ENCODE results near the gene CRYBG3. TPM values are rescaled to one million over a fixed set of nuclear protein-coding genes. Genes with fewer than 3 reads are reported as not detected.
"Not testable (repeated sequence)": the region's sequence is repeated elsewhere in the genome, so short reads cannot be mapped to it uniquely, and the experiment has no call there.

The CRYBG3 gene
- total and polyA plus RNA-seq, 2 experiments from 2014 or later, result 4.3 to 16.9 TPM

DNA sequence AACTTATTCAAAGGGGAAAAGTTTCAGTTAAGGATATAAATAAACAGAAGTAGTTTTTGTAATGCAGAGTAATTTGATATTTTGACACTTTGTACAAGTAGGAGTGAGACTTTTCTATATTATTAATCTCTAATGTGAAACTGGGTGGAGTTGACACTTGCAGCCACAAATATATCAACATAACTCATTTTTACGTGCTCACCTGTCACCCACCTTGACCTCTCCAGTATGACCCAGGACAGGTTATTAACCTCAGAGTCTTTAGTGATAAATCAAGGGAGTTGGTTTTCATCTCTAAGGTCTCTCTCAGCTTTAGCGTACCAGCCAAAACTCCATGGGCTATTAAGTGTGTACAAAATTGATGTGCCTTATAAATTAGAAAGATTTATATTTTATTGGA, 7.4 kb downstream of the CRYBG3 start:
- DNase-seq, result no peak
- H3K4me2 ChIP-seq (ENCODE audit: unreplicated experiment), result no peak overlapping the region
- H2AFZ ChIP-seq, result no peak overlapping the region
- H3K79me2 ChIP-seq (ENCODE audit: insufficient read depth), result peaks cover 91% of the 10 kb centered on the region
- H3K9me3 ChIP-seq (ENCODE audit: low read depth), result no peaks in the 10 kb centered on the region
- no peak for TF ChIP-seq EZH2 (IDR thresholded peaks at IDR 0.05; ENCODE audit: insufficient read depth, poor library complexity, severe bottlenecking)
- no peak for TF ChIP-seq EZH2phosphoT487 (IDR thresholded peaks at IDR 0.05; ENCODE audit: insufficient read depth, low read depth)
- H3K4me1 ChIP-seq (ENCODE audit: insufficient read depth), result peaks cover 5% of the 10 kb centered on the region; the same call in 1 of the 2 replicates
- H3K36me3 ChIP-seq (ENCODE audit: low read depth), result no peaks in the 10 kb centered on the region
- H3K9me2 ChIP-seq (ENCODE audit: insufficient read depth), result no peaks in the 10 kb centered on the region
- peaks cover 12% of the 10 kb centered on the region; the same call in 1 of the 2 replicates for H4K20me1 ChIP-seq (ENCODE audit: insufficient read depth)
- in situ Hi-C loops (cut with MboI), result no loop called here
- no peak overlapping the region for H3K4me3 ChIP-seq
- H3K27me3 ChIP-seq (replicated peaks; ENCODE audit: insufficient read depth), result no peaks in the 10 kb centered on the region
- 97 to 98% methylated on average over 2 of the region's 2 CpGs for WGBS, 2 experiments (ENCODE audit: low coverage in 1 of 2, low lambda C conversion rate in 2 of 2, missing lambda C conversion rate in 2 of 2)
- H3K27ac ChIP-seq, result no peak overlapping the region
- no peaks in the 10 kb centered on the region for H3F3A ChIP-seq (ENCODE audit: insufficient read depth)
- no peak overlapping the region for H3K9ac ChIP-seq

DNA sequence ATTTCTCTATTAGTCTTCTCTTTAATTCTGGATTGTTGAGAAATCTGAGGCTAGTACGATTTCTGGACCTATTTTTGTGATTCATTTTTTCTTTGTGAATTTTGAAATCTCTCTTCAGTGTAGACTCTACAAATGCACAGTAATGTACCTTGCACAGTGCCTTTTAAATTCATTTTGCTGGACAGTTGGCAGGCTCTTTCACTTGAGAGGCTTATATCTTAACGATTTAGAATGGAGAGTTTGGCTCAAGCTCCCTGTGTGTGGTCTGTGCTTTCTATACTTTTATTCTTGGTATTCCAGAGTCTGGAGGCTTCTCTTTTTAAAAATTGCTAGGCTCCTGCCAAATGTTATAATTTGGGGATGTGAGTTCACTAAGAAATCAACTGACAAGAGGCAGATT, 8.8 kb downstream of the CRYBG3 start:
- peaks cover 9% of the 10 kb centered on the region; the same call in 1 of the 2 replicates for H4K20me1 ChIP-seq (ENCODE audit: insufficient read depth)
- WGBS, 2 experiments (ENCODE audit: low coverage in 1 of 2, low lambda C conversion rate in 2 of 2, missing lambda C conversion rate in 2 of 2), result 47 to 54% methylated on average over 2 of the region's 2 CpGs
- H3K4me1 ChIP-seq (ENCODE audit: insufficient read depth), result 0 out of 2 replicates have a peak, but pooled peaks cover 7% of the 10 kb centered on the region
- H3K4me2 ChIP-seq (ENCODE audit: unreplicated experiment), result no peak overlapping the region
- in situ Hi-C loops (cut with MboI), result no loop called here
- no peaks in the 10 kb centered on the region for H3K9me2 ChIP-seq (ENCODE audit: insufficient read depth)
- TF ChIP-seq EZH2phosphoT487 (IDR thresholded peaks at IDR 0.05; ENCODE audit: insufficient read depth, low read depth) (no peak), EZH2 (IDR thresholded peaks at IDR 0.05; ENCODE audit: insufficient read depth, poor library complexity, severe bottlenecking) (no peak)
- H3K36me3 ChIP-seq (ENCODE audit: low read depth), result no peaks in the 10 kb centered on the region
- H3K27me3 ChIP-seq (replicated peaks; ENCODE audit: insufficient read depth), result no peaks in the 10 kb centered on the region
- no peak for DNase-seq
- peaks cover 5% of the 10 kb centered on the region; the same call in 1 of the 2 replicates for H3F3A ChIP-seq (ENCODE audit: insufficient read depth)
- no peak overlapping the region for H2AFZ ChIP-seq
- H3K9me3 ChIP-seq (ENCODE audit: low read depth), result no peaks in the 10 kb centered on the region
- no peak overlapping the region for H3K9ac ChIP-seq
- no peak overlapping the region for H3K4me3 ChIP-seq
- no peak overlapping the region for H3K27ac ChIP-seq
- peaks cover 87% of the 10 kb centered on the region for H3K79me2 ChIP-seq (ENCODE audit: insufficient read depth)

DNA sequence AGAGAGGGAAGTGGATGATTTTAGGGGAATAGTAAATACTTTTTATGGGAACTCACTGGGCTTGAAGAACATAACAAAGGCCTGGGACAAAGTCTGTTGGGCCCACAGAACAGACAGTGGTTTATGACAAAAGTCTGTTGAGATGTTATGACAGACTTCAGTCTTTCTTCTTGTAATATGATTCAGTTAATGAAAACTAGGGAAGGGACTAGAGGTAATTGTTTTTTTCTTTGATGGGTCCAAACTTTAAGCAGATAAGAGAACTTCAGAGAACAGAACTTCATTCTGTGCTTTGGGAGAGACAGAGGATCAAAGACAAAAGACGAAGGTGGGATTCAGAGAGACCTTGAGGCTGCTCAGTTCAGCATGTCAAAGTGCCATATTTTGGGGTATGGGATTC, 9.3 kb downstream of the CRYBG3 start:
- Histone ChIP-seq H2AFZ (no peak overlapping the region), H3K27ac (no peak overlapping the region), H4K20me1 (ENCODE audit: insufficient read depth) (peaks cover 9% of the 10 kb centered on the region; the same call in 1 of the 2 replicates), H3K4me3 (no peak overlapping the region), H3K4me1 (ENCODE audit: insufficient read depth) (0 out of 2 replicates have a peak, but pooled peaks cover 12% of the 10 kb centered on the region), H3K9me3 (ENCODE audit: low read depth) (no peaks in the 10 kb centered on the region), H3K27me3 (replicated peaks; ENCODE audit: insufficient read depth) (no peaks in the 10 kb centered on the region), H3K9me2 (ENCODE audit: insufficient read depth) (no peaks in the 10 kb centered on the region), H3K36me3 (ENCODE audit: low read depth) (no peaks in the 10 kb centered on the region), H3K9ac (no peak overlapping the region), H3F3A (ENCODE audit: insufficient read depth) (peaks cover 7% of the 10 kb centered on the region; the same call in 1 of the 2 replicates), H3K4me2 (ENCODE audit: unreplicated experiment) (no peak overlapping the region), H3K79me2 (ENCODE audit: insufficient read depth) (peaks cover 86% of the 10 kb centered on the region)
- DNase-seq, result no peak
- no peak for TF ChIP-seq EZH2 (IDR thresholded peaks at IDR 0.05; ENCODE audit: insufficient read depth, poor library complexity, severe bottlenecking)
- TF ChIP-seq EZH2phosphoT487 (IDR thresholded peaks at IDR 0.05; ENCODE audit: insufficient read depth, low read depth), result no peak
- WGBS, 2 experiments (ENCODE audit: low coverage in 1 of 2, low lambda C conversion rate in 2 of 2, missing lambda C conversion rate in 2 of 2), result 96 to 97% methylated on average over 1 of the region's 1 CpG
- in situ Hi-C loops (cut with MboI), result no loop called here

DNA sequence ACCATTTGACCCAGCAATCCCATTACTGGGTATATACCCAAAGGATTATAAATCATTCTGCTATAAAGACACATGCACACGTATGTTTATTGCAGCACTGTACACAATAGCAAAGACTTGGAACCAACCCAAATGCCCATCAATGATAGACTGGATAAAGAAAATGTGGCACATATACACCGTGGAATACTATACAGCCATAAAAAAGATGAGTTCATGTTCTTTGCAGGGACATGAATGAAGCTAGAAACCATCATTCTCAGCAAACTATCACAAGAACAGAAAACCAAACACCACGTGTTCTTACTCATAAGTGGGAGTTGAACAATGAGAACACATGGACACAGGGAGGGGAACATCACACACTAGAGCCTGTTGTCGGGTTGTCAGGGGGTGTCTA, 11.4 kb downstream of the CRYBG3 start:
- Histone ChIP-seq H3K4me1 (ENCODE audit: insufficient read depth) (0 out of 2 replicates have a peak, but pooled peaks cover 12% of the 10 kb centered on the region), H3K79me2 (ENCODE audit: insufficient read depth) (peaks cover 78% of the 10 kb centered on the region)
- H3K9me2 ChIP-seq (ENCODE audit: insufficient read depth); H3K27me3 ChIP-seq (replicated peaks; ENCODE audit: insufficient read depth); H4K20me1 ChIP-seq (ENCODE audit: insufficient read depth); H3K4me2 ChIP-seq (ENCODE audit: unreplicated experiment); H3K9ac ChIP-seq; H3K4me3 ChIP-seq; H2AFZ ChIP-seq; H3K9me3 ChIP-seq (ENCODE audit: low read depth); H3K27ac ChIP-seq; H3K36me3 ChIP-seq (ENCODE audit: low read depth); DNase-seq; in situ Hi-C loops (cut with MboI); H3F3A ChIP-seq (ENCODE audit: insufficient read depth): not testable (repeated sequence)
- WGBS, 2 experiments (ENCODE audit: low coverage in 1 of 2, low lambda C conversion rate in 2 of 2, missing lambda C conversion rate in 2 of 2), result 87 to 93% methylated on average over 4 of the region's 4 CpGs

DNA sequence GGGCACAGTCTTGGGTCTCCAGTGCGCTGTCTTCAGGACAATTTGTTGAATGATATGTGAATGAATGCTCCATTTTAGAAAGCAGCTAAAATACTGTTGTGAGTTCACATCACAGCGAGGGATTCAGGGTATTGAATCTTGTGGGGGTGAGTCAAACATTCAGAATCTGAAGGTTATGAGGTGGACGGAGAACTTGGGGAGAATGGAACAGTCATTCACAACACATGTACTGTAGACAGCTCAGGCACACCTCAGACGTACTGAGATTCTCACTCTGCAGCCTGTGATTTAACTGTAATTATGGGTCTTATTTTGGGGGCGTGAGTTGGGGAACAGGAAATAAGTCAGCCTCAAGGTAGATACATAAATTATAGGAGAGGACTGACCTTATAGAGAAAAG, 13.9 kb downstream of the CRYBG3 start:
- Histone ChIP-seq H3K4me2 (ENCODE audit: unreplicated experiment) (no peak overlapping the region), H3K79me2 (ENCODE audit: insufficient read depth) (peaks cover 65% of the 10 kb centered on the region), H3F3A (ENCODE audit: insufficient read depth) (peaks cover 10% of the 10 kb centered on the region; the same call in 1 of the 2 replicates), H3K4me1 (ENCODE audit: insufficient read depth) (0 out of 2 replicates have a peak, but pooled peaks cover 12% of the 10 kb centered on the region), H4K20me1 (ENCODE audit: insufficient read depth) (no peaks in the 10 kb centered on the region), H3K4me3 (no peak overlapping the region), H3K27me3 (replicated peaks; ENCODE audit: insufficient read depth) (no peaks in the 10 kb centered on the region), H3K9me2 (ENCODE audit: insufficient read depth) (no peaks in the 10 kb centered on the region), H3K36me3 (ENCODE audit: low read depth) (no peaks in the 10 kb centered on the region), H2AFZ (no peak overlapping the region), H3K9me3 (ENCODE audit: low read depth) (no peaks in the 10 kb centered on the region), H3K27ac (peak overlapping the region; percentile 44), H3K9ac (no peak overlapping the region)
- in situ Hi-C loops (cut with MboI), result no loop called here
- peak; percentile 75 for DNase-seq
- 30 to 32% methylated on average over 5 of the region's 5 CpGs for WGBS, 2 experiments (ENCODE audit: low coverage in 1 of 2, low lambda C conversion rate in 2 of 2, missing lambda C conversion rate in 2 of 2)
- TF ChIP-seq EZH2 (IDR thresholded peaks at IDR 0.05; ENCODE audit: insufficient read depth, poor library complexity, severe bottlenecking) (no peak), EZH2phosphoT487 (IDR thresholded peaks at IDR 0.05; ENCODE audit: insufficient read depth, low read depth) (no peak)
